HG03457 (cell line): Measurements from ENCODE around the gene TMEM40.
"Not testable (repeated sequence)": the region's sequence is repeated elsewhere in the genome, so short reads cannot be mapped to it uniquely, and the experiment has no call there.

Experiments
- ATAC-seq: cut with Tn5 transposase; IDR thresholded peaks from one replicate; pipeline ENCODE4 v1.9.1; 2021; ENCODE audit warnings: moderate number of reproducible peaks; ENCODE audit not compliant: unreplicated experiment

The TMEM40 gene

GRCh38 chr3:12752102-12752501 is 7.0 kb downstream of the TMEM40 start:
- ATAC-seq: no peak

GRCh38 chr3:12751571-12751970 is 7.5 kb downstream of the TMEM40 start:
- ATAC-seq: no peak

GRCh38 chr3:12750658-12751071 is 8.4 kb downstream of the TMEM40 start:
- no peak for ATAC-seq

- no peak for ATAC-seq
These were observed 8.8 kb downstream of the TMEM40 start for GRCh38 chr3:12750223-12750622.

GRCh38 chr3:12748477-12748876 is 10.6 kb downstream of the TMEM40 start:
- ATAC-seq: no peak

- no peak for ATAC-seq
These were observed 12.6 kb downstream of the TMEM40 start for GRCh38 chr3:12746419-12746818.

- ATAC-seq: no peak
These were observed 14.7 kb downstream of the TMEM40 start for GRCh38 chr3:12744326-12744725.

- ATAC-seq: no peak
These were observed 15.5 kb downstream of the TMEM40 start for GRCh38 chr3:12743583-12743982.

GRCh38 chr3:12742330-12743107 is 16.5 kb downstream of the TMEM40 start:
- ATAC-seq: no peak

GRCh38 chr3:12741209-12741608 is 17.9 kb downstream of the TMEM40 start:
- no peak for ATAC-seq

- ATAC-seq: no peak
These were observed 21.2 kb downstream of the TMEM40 start for GRCh38 chr3:12737833-12738232.

- ATAC-seq: no peak
These were observed 21.7 kb downstream of the TMEM40 start for GRCh38 chr3:12737319-12737718.

- ATAC-seq: no peak
These were observed 24.1 kb downstream of the TMEM40 start for GRCh38 chr3:12734960-12735359.

- ATAC-seq: no peak
These were observed 25.5 kb downstream of the TMEM40 start for GRCh38 chr3:12733566-12733965.

GRCh38 chr3:12730506-12731242 is 28.4 kb downstream of the TMEM40 start:
- no peak for ATAC-seq

GRCh38 chr3:12729051-12729651 is 29.9 kb downstream of the TMEM40 start:
- no peak for ATAC-seq

GRCh38 chr3:12727937-12728336 is 31.1 kb downstream of the TMEM40 start:
- no peak for ATAC-seq

- no peak for ATAC-seq
These were observed 31.6 kb downstream of the TMEM40 start for GRCh38 chr3:12727481-12727880.

GRCh38 chr3:12725436-12725835 is 33.6 kb downstream of the TMEM40 start:
- ATAC-seq: no peak

- ATAC-seq: no peak
These were observed 34.3 kb downstream of the TMEM40 start for GRCh38 chr3:12724794-12725193.

GRCh38 chr3:12723362-12723761 is 35.7 kb downstream of the TMEM40 start:
- ATAC-seq: not testable (repeated sequence)

GRCh38 chr3:12722226-12722625 is 36.8 kb downstream of the TMEM40 start:
- no peak for ATAC-seq
